AG09309 (cell line): ENCODE data around the gene NAV3.
A peak's percentile ranks its signal among the peaks of the same experiment; 100 is the strongest.

Experiments
- DNase-seq: peaks from one replicate; pipeline ENCODE4 v3.0.0-alpha.2; 2010; ENCODE audit warnings: low read depth
- H3K4me3 ChIP-seq: 2 replicates; pipeline ENCODE4 v1.5.1; 2011; ENCODE audit warnings: mild to moderate bottlenecking, low read depth, low read length, moderate library complexity; ENCODE audit not compliant: control insufficient read depth
- CTCF ChIP-seq: IDR thresholded peaks from 2 replicates; pipeline ENCODE4 v1.5.1; 2011; ENCODE audit warnings: mild to moderate bottlenecking, low read depth, low read length, inconsistent platforms; ENCODE audit not compliant: insufficient read depth, control insufficient read depth; ENCODE audit errors: missing control alignments

The NAV3 gene

GRCh38 chr12:78164154-78164553 lies 333.5 kb downstream of the NAV3 start:
- no peak for DNase-seq
- H3K4me3 ChIP-seq, result no peak overlapping the region
- TF ChIP-seq CTCF, result no peak

- no peak overlapping the region for H3K4me3 ChIP-seq
- DNase-seq, result no peak
- TF ChIP-seq CTCF, result no peak
These were observed 336.8 kb downstream of the NAV3 start for GRCh38 chr12:78167510-78167909.

GRCh38 chr12:78171061-78171460 lies 340.4 kb downstream of the NAV3 start:
- no peak for DNase-seq
- H3K4me3 ChIP-seq, result no peak overlapping the region
- TF ChIP-seq CTCF, result no peak

GRCh38 chr12:78176643-78177042 lies 345.9 kb downstream of the NAV3 start:
- no peak for TF ChIP-seq CTCF
- DNase-seq, result no peak
- no peak overlapping the region for H3K4me3 ChIP-seq

GRCh38 chr12:78177298-78177697 lies 346.6 kb downstream of the NAV3 start:
- no peak for TF ChIP-seq CTCF
- H3K4me3 ChIP-seq, result no peak overlapping the region
- DNase-seq, result no peak

GRCh38 chr12:78179346-78179745 lies 348.7 kb downstream of the NAV3 start:
- H3K4me3 ChIP-seq, result no peak overlapping the region
- no peak for DNase-seq
- no peak for TF ChIP-seq CTCF

GRCh38 chr12:78181544-78182162 lies 351.0 kb downstream of the NAV3 start:
- peak; percentile 32 for TF ChIP-seq CTCF
- no peak for DNase-seq
- no peak overlapping the region for H3K4me3 ChIP-seq
